BLaER1 treated with 17β-estradiol and CSF1 and Interleukin-3, amounts not matched to agents 10 nM and 100 nM (cell line): Measurements from ENCODE around the gene PTPRE.

ENCODE experiments used
- H3K27ac ChIP-seq, 11 experiments: shearing (Covaris generic); formaldehyde crosslinking; 2 replicates each; pipeline ENCODE4 v1.8.1; 2022
- H3K27me3 ChIP-seq, 11 experiments: shearing (Covaris generic); formaldehyde crosslinking; 2 replicates each; pipeline ENCODE4 v1.8.1; 2022
- H3K36me3 ChIP-seq, 11 experiments: shearing (Covaris generic); formaldehyde crosslinking; 2 replicates each; pipeline ENCODE4 v1.8.1; 2022
- H3K4me1 ChIP-seq, 10 experiments: shearing (Covaris generic); formaldehyde crosslinking; 2 replicates each; pipeline ENCODE4 v1.8.1; 2022
- H3K4me2 ChIP-seq, 11 experiments: shearing (Covaris generic); formaldehyde crosslinking; 2 replicates each; pipeline ENCODE4 v1.8.1; 2022
- H3K4me3 ChIP-seq, 10 experiments: shearing (Covaris generic); formaldehyde crosslinking; 2 replicates each; pipeline ENCODE4 v1.8.1; 2022
- H3K9ac ChIP-seq, 11 experiments: shearing (Covaris generic); formaldehyde crosslinking; 2 replicates each; pipeline ENCODE4 v1.8.1; 2022
- H3K9me3 ChIP-seq, 11 experiments: shearing (Covaris generic); formaldehyde crosslinking; replicated peaks in 1 of 11; 2 replicates each; pipeline ENCODE4 v1.8.1; 2022
- H4K20me1 ChIP-seq, 11 experiments: shearing (Covaris generic); formaldehyde crosslinking; 2 replicates each; pipeline ENCODE4 v1.8.1; 2022
- Cebpa-rat ChIP-seq, 11 experiments: shearing (Covaris generic); IDR thresholded peaks; 2 replicates each; pipeline ENCODE4 v1.8.1; 2022

PTPRE gene

DNA sequence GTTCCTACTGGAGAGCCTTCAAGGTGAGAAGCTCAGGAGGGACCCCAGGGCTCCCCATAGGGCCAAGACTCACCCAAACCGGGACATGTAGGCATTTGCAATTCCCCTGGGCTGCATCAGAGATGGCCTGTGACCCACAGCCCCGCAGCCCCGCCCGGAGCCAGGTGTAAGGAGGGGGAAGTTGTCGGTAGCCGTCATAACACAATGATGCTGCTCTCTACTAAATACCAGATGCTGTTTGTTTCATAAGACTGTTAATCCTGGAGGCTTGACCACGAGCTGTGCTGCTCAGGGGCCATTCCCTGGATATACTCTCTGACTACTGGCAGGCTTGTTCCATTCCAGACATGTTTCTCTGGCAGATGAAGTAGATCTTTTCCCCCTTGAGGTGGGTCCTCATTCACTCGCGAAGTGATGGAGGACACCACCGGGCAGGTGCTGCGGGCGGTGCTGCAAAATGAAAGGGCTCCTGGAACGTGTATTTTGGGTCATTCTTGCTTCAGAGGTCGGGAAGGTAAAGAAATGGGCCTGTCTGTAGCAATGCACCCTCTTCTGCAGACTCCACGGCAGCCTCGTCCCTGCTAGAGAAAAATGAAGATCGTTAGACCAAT lies 158.2 kb downstream of the PTPRE start:
- Histone ChIP-seq H3K27ac (peak overlapping the region; percentile 98 to 100 (median 99)), H3K9ac (peak overlapping the region; percentile 80 to 98 (median 96)), H3K4me1 (peaks cover 88 to 94% (median 92%) of the 10 kb centered on the region in 10 experiments), H3K27me3 (no peaks in the 10 kb centered on the region; a peak in 1 of 22 replicates), H3K36me3 (peaks cover 69 to 83% (median 73%) of the 10 kb centered on the region in 11 experiments), H3K9me3 (no peaks in the 10 kb centered on the region), H3K4me2 (peak overlapping the region; percentile 74 to 100 (median 87)), H4K20me1 (peaks cover 0 to 23% (median 7%) of the 10 kb centered on the region in 11 experiments; a peak in 12 of 22 replicates), H3K4me3 (peak overlapping the region; percentile 1 to 66 (median 49); a peak in 17 of 20 replicates)
- TF ChIP-seq Cebpa-rat (IDR thresholded peaks at IDR 0.05): no peak; a peak in 1 of 22 replicates

DNA sequence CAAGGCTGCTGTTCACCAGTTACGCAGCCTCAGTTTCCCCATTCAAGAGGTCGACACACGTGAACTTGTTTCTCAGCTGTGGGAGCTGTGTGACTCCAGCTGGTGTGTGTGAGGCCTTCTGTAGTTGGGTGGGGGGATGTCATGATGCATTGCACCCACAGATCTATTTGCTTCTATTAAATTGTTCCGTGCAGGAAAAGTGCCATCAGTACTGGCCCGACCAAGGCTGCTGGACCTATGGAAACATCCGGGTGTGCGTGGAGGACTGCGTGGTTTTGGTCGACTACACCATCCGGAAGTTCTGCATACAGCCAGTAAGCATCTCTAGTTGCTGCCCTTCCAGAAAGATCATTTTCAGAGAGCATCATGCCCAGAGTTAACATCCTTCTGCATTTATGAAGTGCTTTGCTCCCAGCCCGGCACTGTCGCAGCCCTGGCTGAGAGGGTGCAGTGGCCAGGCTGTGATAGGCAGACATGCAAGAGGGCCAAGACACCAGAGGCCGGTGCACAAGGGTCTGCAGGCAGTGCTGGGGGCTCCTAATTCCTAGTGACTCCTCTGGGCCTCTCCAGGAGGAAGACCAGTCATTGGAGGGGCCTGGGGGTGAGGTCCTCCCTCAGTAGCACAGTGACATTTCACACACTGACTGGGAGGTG lies 159.1 kb downstream of the PTPRE start:
- TF ChIP-seq Cebpa-rat (IDR thresholded peaks at IDR 0.05): no peak
- Histone ChIP-seq H3K9ac (peak overlapping the region; percentile 80 to 98 (median 96)), H4K20me1 (peaks cover 0 to 32% (median 15%) of the 10 kb centered on the region in 11 experiments; a peak in 12 of 22 replicates), H3K4me1 (peaks cover 88 to 94% (median 92%) of the 10 kb centered on the region in 10 experiments), H3K4me3 (peak overlapping the region in 9 of 10 experiments; percentile 1 to 66 (median 51); a peak in 15 of 20 replicates), H3K36me3 (peaks cover 69 to 83% (median 73%) of the 10 kb centered on the region in 11 experiments), H3K4me2 (peak overlapping the region; percentile 74 to 100 (median 87)), H3K27ac (peak overlapping the region; percentile 98 to 100 (median 99)), H3K27me3 (no peaks in the 10 kb centered on the region; a peak in 1 of 22 replicates), H3K9me3 (no peaks in the 10 kb centered on the region)

DNA sequence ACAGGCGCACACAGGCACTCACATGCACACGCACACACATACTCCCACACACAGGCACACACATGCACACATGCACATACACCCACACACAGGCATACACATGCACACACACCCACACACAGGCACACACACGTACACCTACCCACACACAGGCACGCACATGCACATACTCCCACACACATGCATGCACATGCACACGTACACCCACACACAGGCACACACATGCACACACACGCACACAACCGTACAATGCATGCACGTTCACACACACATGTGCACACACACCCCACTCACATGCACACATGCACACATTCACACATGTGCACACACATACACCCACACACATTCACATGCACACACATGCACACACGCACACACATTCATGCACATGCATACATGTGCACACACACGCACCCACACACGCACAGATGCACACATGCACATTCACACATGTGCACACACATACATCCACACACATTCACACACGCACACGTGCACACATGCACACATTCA lies 160.0 kb downstream of the PTPRE start:
- peaks cover 0 to 41% (median 23%) of the 10 kb centered on the region in 11 experiments; a peak in 14 of 22 replicates for H4K20me1 ChIP-seq
- peaks cover 69 to 83% (median 73%) of the 10 kb centered on the region in 11 experiments for H3K36me3 ChIP-seq
- peaks cover 84 to 94% (median 91%) of the 10 kb centered on the region in 10 experiments for H3K4me1 ChIP-seq
- H3K9ac ChIP-seq: peak overlapping the region in 6 of 11 experiments; percentile 92 to 98 (median 96); a peak in 8 of 22 replicates
- peak overlapping the region in 4 of 10 experiments; percentile 18 to 66 (median 42); a peak in 4 of 20 replicates for H3K4me3 ChIP-seq
- peak overlapping the region; percentile 74 to 100 (median 87); a peak in 21 of 22 replicates for H3K4me2 ChIP-seq
- peak overlapping the region in 8 of 11 experiments; percentile 98 to 100 (median 100); a peak in 15 of 22 replicates for H3K27ac ChIP-seq
- no peak for TF ChIP-seq Cebpa-rat (IDR thresholded peaks at IDR 0.05)
- H3K9me3 ChIP-seq: no peaks in the 10 kb centered on the region
- H3K27me3 ChIP-seq: no peaks in the 10 kb centered on the region; a peak in 1 of 22 replicates

DNA sequence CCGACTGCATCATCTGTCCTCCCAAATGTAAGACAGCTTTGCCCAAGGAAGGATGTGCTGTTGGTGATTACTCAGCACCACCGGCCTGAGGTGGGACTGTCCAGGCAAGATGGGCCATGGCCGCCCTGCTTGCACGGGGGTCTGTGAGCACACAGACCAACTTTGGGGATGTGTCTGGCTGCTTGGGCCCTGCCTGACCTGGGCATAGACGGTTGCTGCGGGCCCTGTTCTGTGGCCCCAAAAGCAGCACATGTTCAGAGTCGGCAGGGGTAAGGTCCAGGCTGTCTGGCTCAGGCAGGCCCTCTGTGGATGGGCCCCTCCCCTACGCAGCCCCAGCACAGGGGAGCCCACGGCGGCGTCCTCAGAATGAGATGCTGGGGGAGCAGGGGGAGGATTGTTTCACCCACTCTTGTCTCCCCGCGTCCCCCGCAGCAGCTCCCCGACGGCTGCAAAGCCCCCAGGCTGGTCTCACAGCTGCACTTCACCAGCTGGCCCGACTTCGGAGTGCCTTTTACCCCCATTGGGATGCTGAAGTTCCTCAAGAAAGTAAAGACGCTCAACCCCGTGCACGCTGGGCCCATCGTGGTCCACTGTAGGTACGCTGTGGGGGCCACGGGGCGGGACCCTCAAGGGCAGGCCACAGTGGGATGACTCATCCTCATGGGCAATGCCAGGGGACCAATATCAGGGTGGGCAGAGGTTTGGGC lies 160.9 kb downstream of the PTPRE start:
- peak overlapping the region; percentile 44 to 100 (median 87) for H3K4me2 ChIP-seq
- peaks cover 0 to 50% (median 33%) of the 10 kb centered on the region in 11 experiments; a peak in 16 of 22 replicates for H4K20me1 ChIP-seq
- H3K4me1 ChIP-seq: peaks cover 78 to 93% (median 86%) of the 10 kb centered on the region in 10 experiments
- peaks cover 76 to 87% (median 78%) of the 10 kb centered on the region in 11 experiments for H3K36me3 ChIP-seq
- peak overlapping the region; percentile 59 to 75 (median 67) for H3K9ac ChIP-seq
- no peaks in the 10 kb centered on the region for H3K9me3 ChIP-seq
- peak overlapping the region; percentile 50 to 86 (median 78) for H3K27ac ChIP-seq
- peak overlapping the region in 7 of 10 experiments; percentile 3 to 51 (median 28); a peak in 11 of 20 replicates for H3K4me3 ChIP-seq
- no peak for TF ChIP-seq Cebpa-rat (IDR thresholded peaks at IDR 0.05)
- no peaks in the 10 kb centered on the region; a peak in 1 of 22 replicates for H3K27me3 ChIP-seq

DNA sequence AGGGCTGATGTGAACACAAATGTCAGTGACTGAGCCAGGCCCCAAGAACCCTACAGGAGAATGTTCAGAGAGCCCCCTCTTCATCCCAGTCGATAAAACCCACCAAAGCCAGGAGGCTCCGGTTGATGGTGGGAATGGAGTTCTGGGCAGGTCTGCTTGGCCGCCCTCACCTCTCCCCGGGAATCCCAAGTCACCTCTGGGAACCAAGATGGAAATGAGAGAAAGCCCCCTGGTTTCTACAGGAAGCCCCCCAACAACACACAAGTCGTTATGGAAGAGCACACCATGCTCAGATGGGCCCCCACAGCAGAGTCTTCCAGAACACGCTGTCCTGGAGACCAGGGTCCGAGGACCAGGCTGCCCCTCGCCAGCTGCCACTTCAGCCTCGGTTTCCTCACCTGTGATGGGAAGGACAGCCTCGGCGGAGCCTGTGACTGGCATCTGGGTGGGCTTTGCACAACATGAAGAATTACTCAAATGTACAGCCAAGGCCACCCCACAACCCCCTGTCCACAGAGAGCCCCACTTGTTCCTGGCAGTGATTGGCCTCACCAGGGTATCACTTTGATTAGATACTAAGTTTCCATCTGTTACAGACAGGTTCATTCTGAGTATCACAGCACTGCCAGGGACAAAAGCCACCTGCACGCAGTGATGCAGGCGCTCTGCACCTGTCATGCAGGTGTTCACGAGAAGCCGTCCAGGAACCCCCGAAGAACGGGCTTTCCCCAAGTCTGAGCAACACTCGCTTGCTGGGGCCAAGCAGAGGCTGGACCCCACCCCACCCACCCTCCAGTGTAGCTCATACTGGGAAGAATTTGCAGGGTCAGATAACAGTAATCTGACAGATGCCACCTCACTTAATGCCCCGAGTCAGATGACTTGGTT lies 161.7 kb downstream of the PTPRE start:
- Histone ChIP-seq H3K9ac (peak overlapping the region; percentile 59 to 75 (median 67)), H4K20me1 (peaks cover 0 to 58% (median 41%) of the 10 kb centered on the region in 11 experiments; a peak in 17 of 22 replicates), H3K9me3 (no peaks in the 10 kb centered on the region), H3K27ac (peak overlapping the region; percentile 50 to 86 (median 78)), H3K27me3 (no peaks in the 10 kb centered on the region), H3K4me2 (peak overlapping the region; percentile 44 to 100 (median 87)), H3K4me3 (peak overlapping the region in 4 of 10 experiments; percentile 9 to 51 (median 32); a peak in 5 of 20 replicates), H3K4me1 (peaks cover 80 to 96% (median 87%) of the 10 kb centered on the region in 10 experiments), H3K36me3 (peaks cover 83 to 92% (median 86%) of the 10 kb centered on the region in 11 experiments)
- TF ChIP-seq Cebpa-rat (IDR thresholded peaks at IDR 0.05): no peak

DNA sequence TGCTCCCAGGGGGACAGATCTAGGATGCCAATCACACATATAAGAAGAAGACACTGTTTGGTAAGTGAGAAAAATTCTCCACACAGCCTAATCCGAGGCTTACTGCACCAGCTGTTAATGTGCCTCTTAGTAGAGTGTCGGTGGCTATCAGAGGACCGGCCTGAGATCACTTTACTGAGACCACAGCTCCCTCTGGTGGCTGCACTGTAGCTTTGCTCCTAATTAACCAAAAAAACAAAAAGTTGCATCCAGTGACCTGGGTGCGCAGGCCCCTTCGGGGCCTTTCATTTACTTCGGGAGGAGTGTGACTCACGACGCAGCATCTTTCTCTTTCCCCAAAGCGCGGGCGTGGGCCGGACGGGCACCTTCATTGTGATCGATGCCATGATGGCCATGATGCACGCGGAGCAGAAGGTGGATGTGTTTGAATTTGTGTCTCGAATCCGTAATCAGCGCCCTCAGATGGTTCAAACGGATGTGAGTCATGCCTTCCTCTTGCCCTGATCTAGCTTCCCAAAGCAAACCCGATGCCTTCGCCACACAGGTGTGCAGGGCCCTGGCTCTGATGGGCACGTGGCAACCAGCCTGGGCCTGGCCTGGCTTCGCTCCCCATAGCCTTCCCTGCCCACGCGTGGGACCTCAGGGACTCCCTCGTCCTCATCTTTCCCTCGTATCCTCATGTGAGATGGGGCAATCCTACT lies 162.6 kb downstream of the PTPRE start:
- peaks cover 90 to 97% (median 95%) of the 10 kb centered on the region in 11 experiments for H3K36me3 ChIP-seq
- TF ChIP-seq Cebpa-rat (IDR thresholded peaks at IDR 0.05): no peak
- peak overlapping the region; percentile 29 to 68 (median 49); a peak in 19 of 22 replicates for H3K27ac ChIP-seq

DNA sequence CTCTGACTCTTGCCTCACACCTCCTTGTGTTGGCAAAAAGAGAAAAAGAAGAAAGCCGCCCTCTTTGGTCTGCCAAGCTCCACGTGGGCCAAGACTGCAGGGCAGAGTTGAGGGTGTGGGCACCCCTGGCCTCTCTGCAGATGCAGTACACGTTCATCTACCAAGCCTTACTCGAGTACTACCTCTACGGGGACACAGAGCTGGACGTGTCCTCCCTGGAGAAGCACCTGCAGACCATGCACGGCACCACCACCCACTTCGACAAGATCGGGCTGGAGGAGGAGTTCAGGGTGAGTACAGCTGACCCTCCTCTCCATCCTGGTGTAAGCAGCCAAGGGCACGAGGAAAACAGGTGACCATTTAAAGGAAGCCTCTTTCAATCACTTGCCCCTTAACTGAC lies 163.3 kb downstream of the PTPRE start:
- Histone ChIP-seq H4K20me1 (peaks cover 6 to 73% (median 56%) of the 10 kb centered on the region in 11 experiments; a peak in 19 of 22 replicates), H3K9ac (peak overlapping the region; percentile 16 to 59 (median 42); a peak in 14 of 22 replicates), H3K9me3 (no peaks in the 10 kb centered on the region), H3K4me2 (peak overlapping the region in 8 of 11 experiments; percentile 1 to 59 (median 38); a peak in 12 of 22 replicates), H3K4me3 (0 out of 20 replicates have a peak overlapping the region, but pooled peaks of 1 of the 10 experiments have one; percentile 15), H3K27me3 (no peaks in the 10 kb centered on the region), H3K4me1 (peaks cover 69 to 94% (median 79%) of the 10 kb centered on the region in 10 experiments), H3K27ac (peak overlapping the region; percentile 29 to 68 (median 49); a peak in 19 of 22 replicates), H3K36me3 (peaks cover 95 to 100% (median 99%) of the 10 kb centered on the region in 11 experiments)
- TF ChIP-seq Cebpa-rat (IDR thresholded peaks at IDR 0.05): no peak

More for the DNA sequence above, 162.6 kb downstream of the PTPRE start:
- no peak overlapping the region for H3K4me3 ChIP-seq
- H3K9me3 ChIP-seq: no peaks in the 10 kb centered on the region
- no peaks in the 10 kb centered on the region for H3K27me3 ChIP-seq
- peak overlapping the region in 9 of 11 experiments; percentile 6 to 85 (median 43); a peak in 15 of 22 replicates for H3K4me2 ChIP-seq
- peak overlapping the region; percentile 16 to 59 (median 42); a peak in 15 of 22 replicates for H3K9ac ChIP-seq
- H3K4me1 ChIP-seq: peaks cover 73 to 97% (median 83%) of the 10 kb centered on the region in 10 experiments
- peaks cover 3 to 67% (median 49%) of the 10 kb centered on the region in 11 experiments; a peak in 18 of 22 replicates for H4K20me1 ChIP-seq
